HEK293 (cell line): ENCODE measurements around the gene THAP2.
A peak's percentile ranks its signal among the peaks of the same experiment; 100 is the strongest.

Experiments used
- CTCF ChIA-PET: fragments of 350-600 bp; formaldehyde crosslinking; extraction: SDS; loops from one replicate; lab custom pipeline; 2021; ENCODE audit warnings: antibody characterized with exemption; lab: Yijun Ruan, JAX
- POLR2A ChIA-PET: fragments of 300-600 bp; formaldehyde crosslinking; extraction: SDS; loops from one replicate; lab custom pipeline; 2020; ENCODE audit warnings: antibody characterized with exemption, inconsistent platforms; lab: Yijun Ruan, JAX
- H3K27ac ChIP-seq: fragments of 200-500 bp; sonication (Bioruptor generic); 2 replicates; pipeline ENCODE4 v1.5.1; 2014; ENCODE audit warnings: low read depth, low read length, control low read depth, inconsistent platforms; ENCODE audit errors: extremely low read depth
- H3K36me3 ChIP-seq, 2 experiments: fragments of 200-500 bp in 1 of 2; sonication (Bioruptor generic) in 1 of 2; 1 replicate in 1 of 2; 2 replicates in 1 of 2; pipeline ENCODE4 v1.5.1; 2014 to 2017; ENCODE audit warnings: inconsistent platforms in 2 of 2, low read length in 2 of 2; ENCODE audit not compliant: control insufficient read depth in 2 of 2, insufficient read depth in 1 of 2
- H3K4me1 ChIP-seq: fragments of 200-500 bp; sonication (Bioruptor generic); 2 replicates; pipeline ENCODE4 v1.5.1; 2014; ENCODE audit warnings: mild to moderate bottlenecking, low read length, inconsistent platforms; ENCODE audit not compliant: control insufficient read depth, insufficient read depth
- H3K4me3 ChIP-seq: 2 replicates; pipeline ENCODE4 v1.5.1; 2011; ENCODE audit warnings: low read depth, mild to moderate bottlenecking, control low read depth, low read length, moderate library complexity
- H3K9me3 ChIP-seq: fragments of 200-500 bp; sonication (Bioruptor generic); 2 replicates; pipeline ENCODE4 v1.5.1; 2014; ENCODE audit warnings: low read depth, low read length, inconsistent platforms; ENCODE audit not compliant: control insufficient read depth, insufficient read depth
- SETDB1 ChIP-seq: IDR thresholded peaks from one replicate; pipeline ENCODE4 v1.6.1; 2017; ENCODE audit warnings: mild to moderate bottlenecking, low read length, moderate library complexity, mixed read lengths; ENCODE audit not compliant: insufficient read length
- YY2 ChIP-seq: fragments of 450-650 bp; formaldehyde crosslinking; IDR thresholded peaks from 2 replicates; pipeline ENCODE4 v1.5.1; 2016; ENCODE audit warnings: missing biosample characterization, missing genetic modification characterization
- ZBTB1 ChIP-seq: fragments of 450-650 bp; formaldehyde crosslinking; IDR thresholded peaks from 2 replicates; pipeline ENCODE4 v1.5.1; 2016; ENCODE audit warnings: missing biosample characterization, missing genetic modification characterization
- ZBTB11 ChIP-seq: fragments of 450-650 bp; formaldehyde crosslinking; conservative IDR thresholded peaks from 2 replicates; pipeline ENCODE4 v1.5.1; 2016; ENCODE audit warnings: low read depth, missing biosample characterization, missing genetic modification characterization
- ZNF112 ChIP-seq: fragments of 450-650 bp; formaldehyde crosslinking; IDR thresholded peaks from 2 replicates; pipeline ENCODE4 v1.5.0; 2017; ENCODE audit warnings: missing biosample characterization, missing genetic modification characterization
- ZNF169 ChIP-seq: fragments of 450-650 bp; formaldehyde crosslinking; IDR thresholded peaks from 2 replicates; pipeline ENCODE4 v1.5.1; 2016; ENCODE audit warnings: missing biosample characterization, missing genetic modification characterization
- ZNF223 ChIP-seq: fragments of 450-650 bp; formaldehyde crosslinking; IDR thresholded peaks from 2 replicates; pipeline ENCODE4 v1.5.1; 2016; ENCODE audit warnings: missing biosample characterization, missing genetic modification characterization
- ZNF239 ChIP-seq: fragments of 450-650 bp; formaldehyde crosslinking; IDR thresholded peaks from 2 replicates; pipeline ENCODE4 v1.5.1; 2016; ENCODE audit warnings: missing biosample characterization, missing genetic modification characterization
- ZNF26 ChIP-seq: fragments of 450-650 bp; formaldehyde crosslinking; IDR thresholded peaks from 2 replicates; pipeline ENCODE4 v1.5.1; 2016; ENCODE audit warnings: missing biosample characterization, missing genetic modification characterization
- ZNF274 ChIP-seq, 2 experiments: fragments of 200-500 bp in 1 of 2; fragments of 450-650 bp in 1 of 2; sonication (Bioruptor generic) in 1 of 2; formaldehyde crosslinking in 1 of 2; IDR thresholded peaks; 2 replicates each; pipeline versions ENCODE4 v1.5.1 to v1.6.1; 2014 to 2016; ENCODE audit warnings: borderline replicate concordance in 1 of 2, inconsistent platforms in 1 of 2, low read length in 1 of 2, missing biosample characterization in 1 of 2, missing genetic modification characterization in 1 of 2
- ZNF366 ChIP-seq: fragments of 450-650 bp; formaldehyde crosslinking; conservative IDR thresholded peaks from 2 replicates; pipeline ENCODE4 v1.5.1; 2016; ENCODE audit warnings: missing biosample characterization, missing genetic modification characterization
- ZNF426 ChIP-seq: fragments of 450-650 bp; formaldehyde crosslinking; IDR thresholded peaks from 2 replicates; pipeline ENCODE4 v1.5.1; 2017; ENCODE audit warnings: missing biosample characterization, missing genetic modification characterization, mild to moderate bottlenecking, inconsistent platforms, moderate library complexity
- ZNF48 ChIP-seq: fragments of 450-650 bp; formaldehyde crosslinking; IDR thresholded peaks from 2 replicates; pipeline ENCODE4 v1.5.1; 2016; ENCODE audit warnings: missing biosample characterization, missing genetic modification characterization
- ZNF571 ChIP-seq: fragments of 450-650 bp; formaldehyde crosslinking; IDR thresholded peaks from 2 replicates; pipeline ENCODE4 v1.5.0; 2017; ENCODE audit warnings: missing biosample characterization, missing genetic modification characterization
- ZNF610 ChIP-seq: fragments of 450-650 bp; formaldehyde crosslinking; IDR thresholded peaks from 2 replicates; pipeline ENCODE4 v1.5.1; 2016; ENCODE audit warnings: missing biosample characterization, missing genetic modification characterization, borderline replicate concordance
- ZNF664 ChIP-seq: fragments of 450-650 bp; formaldehyde crosslinking; IDR thresholded peaks from 2 replicates; pipeline ENCODE4 v1.5.1; 2016; ENCODE audit warnings: missing biosample characterization, missing genetic modification characterization
- ZNF670 ChIP-seq: fragments of 450-650 bp; formaldehyde crosslinking; IDR thresholded peaks from 2 replicates; pipeline ENCODE4 v1.5.1; 2016; ENCODE audit warnings: missing biosample characterization, missing genetic modification characterization, low read depth
- ZNF776 ChIP-seq: fragments of 450-650 bp; formaldehyde crosslinking; IDR thresholded peaks from 2 replicates; pipeline ENCODE4 v1.5.0; 2017; ENCODE audit warnings: missing biosample characterization, missing genetic modification characterization, borderline replicate concordance
- ZSCAN30 ChIP-seq: fragments of 450-650 bp; IDR thresholded peaks from 2 replicates; pipeline ENCODE4 v1.5.1; 2018; ENCODE audit warnings: missing biosample characterization, mild to moderate bottlenecking, missing genetic modification characterization, moderate library complexity
- TF ChIP-seq, protein P1 (sequence below): fragments of 450-650 bp; formaldehyde crosslinking; IDR thresholded peaks from 2 replicates; pipeline ENCODE4 v1.5.1; 2016; ENCODE audit warnings: missing biosample characterization, missing genetic modification characterization

The THAP2 gene

GRCh38 chr12:71652656-71653055 lies 11.4 kb upstream of the THAP2 start (continued):
- TF ChIP-seq ZNF776 (tag by site-specific recombination) (no peak), ZNF664 (tag by site-specific recombination) (no peak), ZNF426 (tag by site-specific recombination) (no peak), ZNF223 (tag by site-specific recombination) (no peak)

- no peak overlapping the region for H3K27ac ChIP-seq
- ChIA-PET POLR2A (interaction anchor here (0.7 kb wide), 1 partner anchor 65 kb away, joined by 4 read pairs; no protein-coding TSS in a partner anchor), CTCF (interaction anchor here (0.6 to 2.0 kb wide), 2 partner anchors 16 to 236 kb away, joined by 4 read pairs; no protein-coding TSS in a partner anchor)
- peaks cover 38 to 76% of the 10 kb centered on the region in 2 experiments for H3K36me3 ChIP-seq
- no peaks in the 10 kb centered on the region for H3K9me3 ChIP-seq
- TF ChIP-seq SETDB1 (peak; percentile 77), ZNF610 (tag by site-specific recombination) (0 out of 2 replicates have a peak, but pooled peaks have one; percentile 21), ZNF48 (no peak)
- H3K4me3 ChIP-seq = no peak overlapping the region
- H3K4me1 ChIP-seq = peaks cover 2% of the 10 kb centered on the region; the same call in 1 of the 2 replicates
Measured at GRCh38 chr12:71653137-71653536, 11.0 kb upstream of the THAP2 start.

- CTCF ChIA-PET = interaction anchor here (2.0 kb wide), 1 partner anchor 17 kb away, joined by 4 read pairs; no protein-coding TSS in a partner anchor
- peaks cover 41 to 79% of the 10 kb centered on the region in 2 experiments for H3K36me3 ChIP-seq
- H3K4me3 ChIP-seq = no peak overlapping the region
- H3K9me3 ChIP-seq = no peaks in the 10 kb centered on the region
- H3K4me1 ChIP-seq = peaks cover 2% of the 10 kb centered on the region; the same call in 1 of the 2 replicates
- H3K27ac ChIP-seq = no peak overlapping the region
- TF ChIP-seq ZNF169 (tag by site-specific recombination) = no peak
- no peak for TF ChIP-seq ZNF366
- no peak for TF ChIP-seq ZNF26 (tag by site-specific recombination)
- no peak for TF ChIP-seq ZNF670 (tag by site-specific recombination)
- TF ChIP-seq, protein P1, sequence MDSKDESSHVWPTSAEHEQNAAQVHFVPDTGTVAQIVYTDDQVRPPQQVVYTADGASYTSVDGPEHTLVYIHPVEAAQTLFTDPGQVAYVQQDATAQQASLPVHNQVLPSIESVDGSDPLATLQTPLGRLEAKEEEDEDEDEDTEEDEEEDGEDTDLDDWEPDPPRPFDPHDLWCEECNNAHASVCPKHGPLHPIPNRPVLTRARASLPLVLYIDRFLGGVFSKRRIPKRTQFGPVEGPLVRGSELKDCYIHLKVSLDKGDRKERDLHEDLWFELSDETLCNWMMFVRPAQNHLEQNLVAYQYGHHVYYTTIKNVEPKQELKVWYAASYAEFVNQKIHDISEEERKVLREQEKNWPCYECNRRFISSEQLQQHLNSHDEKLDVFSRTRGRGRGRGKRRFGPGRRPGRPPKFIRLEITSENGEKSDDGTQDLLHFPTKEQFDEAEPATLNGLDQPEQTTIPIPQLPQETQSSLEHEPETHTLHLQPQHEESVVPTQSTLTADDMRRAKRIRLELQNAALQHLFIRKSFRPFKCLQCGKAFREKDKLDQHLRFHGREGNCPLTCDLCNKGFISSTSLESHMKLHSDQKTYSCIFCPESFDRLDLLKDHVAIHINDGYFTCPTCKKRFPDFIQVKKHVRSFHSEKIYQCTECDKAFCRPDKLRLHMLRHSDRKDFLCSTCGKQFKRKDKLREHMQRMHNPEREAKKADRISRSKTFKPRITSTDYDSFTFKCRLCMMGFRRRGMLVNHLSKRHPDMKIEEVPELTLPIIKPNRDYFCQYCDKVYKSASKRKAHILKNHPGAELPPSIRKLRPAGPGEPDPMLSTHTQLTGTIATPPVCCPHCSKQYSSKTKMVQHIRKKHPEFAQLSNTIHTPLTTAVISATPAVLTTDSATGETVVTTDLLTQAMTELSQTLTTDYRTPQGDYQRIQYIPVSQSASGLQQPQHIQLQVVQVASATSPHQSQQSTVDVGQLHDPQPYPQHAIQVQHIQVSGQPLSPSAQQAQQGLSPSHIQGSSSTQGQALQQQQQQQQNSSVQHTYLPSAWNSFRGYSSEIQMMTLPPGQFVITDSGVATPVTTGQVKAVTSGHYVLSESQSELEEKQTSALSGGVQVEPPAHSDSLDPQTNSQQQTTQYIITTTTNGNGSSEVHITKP (tag by site-specific recombination) = no peak
- no peak for TF ChIP-seq ZNF274 (IDR thresholded peaks at IDR 0.05; ENCODE audit: low read length)
- TF ChIP-seq ZNF274 (tag by site-specific recombination; IDR thresholded peaks at IDR 0.05; ENCODE audit: borderline replicate concordance) = no peak
- TF ChIP-seq ZNF571 (tag by site-specific recombination) = no peak
- TF ChIP-seq, all 188 proteins: peak for 0
- POLR2A ChIA-PET = no interaction called here
Measured at GRCh38 chr12:71654200-71654599, 9.9 kb upstream of the THAP2 start.

DNA sequence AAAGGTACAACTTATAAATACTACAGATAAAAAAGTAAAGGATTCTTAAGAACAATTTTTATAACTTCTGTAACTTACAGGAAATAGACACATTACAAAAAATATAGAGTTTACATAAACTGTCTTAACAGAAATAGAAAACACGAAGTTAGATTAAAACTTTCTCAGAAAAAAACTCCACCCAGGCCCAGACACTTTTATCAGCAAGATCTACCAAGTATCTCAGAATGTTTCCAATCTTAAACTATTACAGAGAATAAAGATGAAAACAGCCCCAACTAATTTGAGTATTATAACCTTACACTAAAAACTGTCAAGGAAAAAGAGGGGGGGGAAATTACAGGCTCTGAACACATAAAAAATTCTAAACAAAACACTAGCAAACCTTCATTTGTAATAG lies 8.6 kb upstream of the THAP2 start:
- Histone ChIP-seq H3K9me3 (no peaks in the 10 kb centered on the region), H3K27ac (no peak overlapping the region), H3K36me3 (peaks cover 44 to 84% of the 10 kb centered on the region in 2 experiments), H3K4me3 (no peak overlapping the region), H3K4me1 (peaks cover 2% of the 10 kb centered on the region; the same call in 1 of the 2 replicates)
- ChIA-PET CTCF (interaction anchor here (0.7 to 1.3 kb wide), 2 partner anchors 19 to 1217 kb away, joined by 3 to 5 read pairs; no protein-coding TSS in a partner anchor), POLR2A (no interaction called here)
- TF ChIP-seq ZBTB11 (tag by site-specific recombination) (no peak), ZBTB1 (tag by site-specific recombination) (no peak), YY2 (no peak), ZNF112 (tag by site-specific recombination) (no peak), ZNF776 (tag by site-specific recombination) (no peak), ZSCAN30 (no peak), ZNF239 (tag by site-specific recombination) (no peak)
